ENCODE results near the gene CDC42BPB.

DNA sequence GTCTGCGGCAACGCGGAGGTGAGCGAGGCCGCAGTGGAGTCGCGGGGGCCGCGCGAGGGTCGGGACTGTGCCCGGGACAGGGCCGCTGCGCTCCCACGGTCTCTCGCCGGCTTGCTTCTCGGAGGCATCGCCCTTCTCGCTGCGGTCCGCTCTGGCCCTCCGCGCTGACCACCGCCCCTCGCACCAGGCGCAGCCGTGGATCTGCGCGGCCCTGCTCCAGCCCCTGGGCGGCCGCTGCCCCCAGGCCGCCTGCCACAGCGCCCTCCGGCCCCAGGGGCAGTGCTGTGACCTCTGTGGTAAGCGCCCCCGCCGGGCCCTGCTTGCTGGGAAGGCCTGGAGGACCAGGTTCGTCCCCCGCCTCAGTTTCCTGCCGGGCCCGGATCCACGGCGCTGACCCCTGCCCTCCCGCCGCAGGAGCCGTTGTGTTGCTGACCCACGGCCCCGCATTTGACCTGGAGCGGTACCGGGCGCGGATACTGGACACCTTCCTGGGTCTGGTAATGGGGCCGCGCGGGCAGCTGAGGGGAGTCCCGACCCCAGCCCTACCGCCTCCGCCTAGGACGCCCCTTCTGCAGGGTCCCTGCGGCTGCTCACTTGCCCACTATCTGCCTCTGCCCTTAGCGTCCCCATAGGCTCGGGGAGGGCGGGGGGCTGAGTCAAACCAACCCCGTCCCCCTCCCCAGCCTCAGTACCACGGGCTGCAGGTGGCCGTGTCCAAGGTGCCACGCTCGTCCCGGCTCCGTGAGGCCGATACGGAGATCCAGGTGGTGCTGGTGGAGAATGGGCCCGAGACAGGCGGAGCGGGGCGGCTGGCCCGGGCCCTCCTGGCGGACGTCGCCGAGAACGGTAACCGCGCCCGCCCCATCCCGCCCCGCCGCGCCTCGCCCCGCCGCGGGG, 127.9 kb downstream of the CDC42BPB start:
- TF ChIP-seq, protein P1, sequence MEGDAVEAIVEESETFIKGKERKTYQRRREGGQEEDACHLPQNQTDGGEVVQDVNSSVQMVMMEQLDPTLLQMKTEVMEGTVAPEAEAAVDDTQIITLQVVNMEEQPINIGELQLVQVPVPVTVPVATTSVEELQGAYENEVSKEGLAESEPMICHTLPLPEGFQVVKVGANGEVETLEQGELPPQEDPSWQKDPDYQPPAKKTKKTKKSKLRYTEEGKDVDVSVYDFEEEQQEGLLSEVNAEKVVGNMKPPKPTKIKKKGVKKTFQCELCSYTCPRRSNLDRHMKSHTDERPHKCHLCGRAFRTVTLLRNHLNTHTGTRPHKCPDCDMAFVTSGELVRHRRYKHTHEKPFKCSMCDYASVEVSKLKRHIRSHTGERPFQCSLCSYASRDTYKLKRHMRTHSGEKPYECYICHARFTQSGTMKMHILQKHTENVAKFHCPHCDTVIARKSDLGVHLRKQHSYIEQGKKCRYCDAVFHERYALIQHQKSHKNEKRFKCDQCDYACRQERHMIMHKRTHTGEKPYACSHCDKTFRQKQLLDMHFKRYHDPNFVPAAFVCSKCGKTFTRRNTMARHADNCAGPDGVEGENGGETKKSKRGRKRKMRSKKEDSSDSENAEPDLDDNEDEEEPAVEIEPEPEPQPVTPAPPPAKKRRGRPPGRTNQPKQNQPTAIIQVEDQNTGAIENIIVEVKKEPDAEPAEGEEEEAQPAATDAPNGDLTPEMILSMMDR (IDR thresholded peaks at IDR 0.05), result no peak
- TF ChIP-seq MXI1 (IDR thresholded peaks at IDR 0.05; ENCODE audit: low read depth, low read length) (no peak), SIN3A (IDR thresholded peaks at IDR 0.05; ENCODE audit: borderline replicate concordance, low read depth, low read length) (no peak), CHD2 (IDR thresholded peaks at IDR 0.05; ENCODE audit: low read length, partially characterized antibody) (no peak)
